ENCODE results near the gene SRRM4. TPM values are rescaled to one million over a fixed set of nuclear protein-coding genes. Genes with fewer than 3 reads are reported as not detected.
A peak's percentile ranks its signal among the peaks of the same experiment; 100 is the strongest.
"Not testable (repeated sequence)": the region's sequence is repeated elsewhere in the genome, so short reads cannot be mapped to it uniquely, and the experiment has no call there.

Gene SRRM4
- total RNA-seq, 2 experiments from 2014 or later = not detected

DNA sequence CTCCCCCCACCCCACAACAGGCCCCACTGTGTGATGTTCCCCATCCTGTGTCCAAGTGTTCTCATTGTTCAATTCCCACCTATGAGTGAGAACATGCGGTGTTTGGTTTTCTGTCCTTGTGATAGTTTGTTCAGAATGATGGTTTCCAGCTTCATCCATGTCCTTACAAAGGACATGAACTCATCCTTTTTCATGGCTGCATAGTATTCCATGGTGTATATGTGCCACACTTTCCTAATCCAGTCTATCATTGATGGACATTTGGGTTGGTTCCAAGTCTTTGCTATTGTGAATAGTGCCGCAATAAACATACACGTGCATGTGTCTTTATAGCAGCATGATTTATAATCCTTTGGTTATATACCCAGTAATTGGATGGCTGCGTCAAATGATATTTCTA lies 123.6 kb downstream of the SRRM4 start:
- H3K36me3 Mint-ChIP-seq (ENCODE audit: low read depth); H3K4me3 Mint-ChIP-seq; ATAC-seq; H3K4me1 Mint-ChIP-seq; POLR2A ChIA-PET; CTCF ChIA-PET; H3K9me3 Mint-ChIP-seq (ENCODE audit: low read depth); H3K27ac Mint-ChIP-seq; H3K27me3 Mint-ChIP-seq; intact Hi-C loops (cut with DNase I, micrococcal nuclease); DNase-seq: not testable (repeated sequence)

DNA sequence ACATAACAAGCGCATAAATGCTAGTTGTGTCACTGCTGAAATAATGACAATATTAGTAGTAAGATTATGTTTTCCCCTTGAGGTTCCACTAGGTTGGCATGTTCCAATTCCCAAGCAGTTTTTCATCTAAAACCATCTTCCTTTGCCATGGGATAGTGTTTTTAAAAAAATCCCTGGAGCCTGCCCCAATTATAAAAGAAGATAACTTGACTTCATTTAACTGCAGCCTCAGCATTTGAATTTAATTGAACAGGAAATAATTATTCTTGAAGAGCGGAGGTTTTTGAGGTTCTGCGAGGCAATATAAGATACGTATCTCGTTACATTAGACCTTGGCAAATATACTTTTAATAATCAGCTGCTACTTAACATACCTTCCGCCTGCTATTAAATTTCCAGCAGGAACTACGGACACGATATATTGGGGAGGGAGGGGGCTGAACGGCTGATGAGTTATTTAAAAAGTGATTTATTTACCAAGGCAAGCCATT lies 132.2 kb downstream of the SRRM4 start:
- ChIA-PET CTCF (interaction anchor here (0.7 to 2.0 kb wide), 3 partner anchors 11 to 299 kb away, joined by 3 to 4 read pairs (median 3); no protein-coding TSS in a partner anchor), POLR2A (interaction anchor here (0.6 kb wide), 1 partner anchor 269 kb away, joined by 3 read pairs; no protein-coding TSS in a partner anchor)
- no peaks in the 10 kb centered on the region for H3K36me3 Mint-ChIP-seq (ENCODE audit: low read depth)
- peaks cover 4% of the 10 kb centered on the region for H3K9me3 Mint-ChIP-seq (ENCODE audit: low read depth)
- no peak for ATAC-seq
- H3K4me3 Mint-ChIP-seq = no peak overlapping the region
- no peak for DNase-seq
- H3K27ac Mint-ChIP-seq = no peak overlapping the region
- H3K4me1 Mint-ChIP-seq = no peaks in the 10 kb centered on the region
- intact Hi-C loops (cut with DNase I, micrococcal nuclease) = no loop called here
- H3K27me3 Mint-ChIP-seq = peaks cover 7% of the 10 kb centered on the region

DNA sequence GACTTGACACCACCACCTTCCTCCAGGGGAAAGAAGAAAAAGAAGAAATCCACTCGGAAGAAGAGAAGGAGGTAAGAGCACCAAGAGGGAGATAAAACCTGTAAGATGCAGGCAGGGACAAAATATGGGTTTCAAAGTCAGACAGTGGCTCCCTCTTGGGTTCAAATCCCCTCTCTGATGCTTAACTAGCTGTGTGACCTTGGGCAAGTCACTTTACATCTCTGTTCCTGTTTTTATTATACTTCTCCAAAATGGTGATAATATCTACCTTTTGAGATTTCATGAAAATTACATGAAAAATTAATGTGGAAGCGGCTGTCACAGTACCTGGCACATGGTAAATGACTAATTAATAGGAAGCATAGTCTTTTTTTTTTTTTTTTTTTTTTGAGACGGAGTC lies 133.0 kb downstream of the SRRM4 start:
- intact Hi-C loops (cut with DNase I, micrococcal nuclease) = loop anchor here in 1 of 2 experiments (2.0 kb wide), 1 partner anchor 299 kb away; no protein-coding TSS in a partner anchor
- Mint-ChIP-seq H3K27me3 (peaks cover 7% of the 10 kb centered on the region), H3K36me3 (ENCODE audit: low read depth) (no peaks in the 10 kb centered on the region), H3K9me3 (ENCODE audit: low read depth) (peaks cover 2% of the 10 kb centered on the region), H3K27ac (no peak overlapping the region), H3K4me1 (no peaks in the 10 kb centered on the region), H3K4me3 (no peak overlapping the region)
- no peak for ATAC-seq
- ChIA-PET POLR2A (no interaction called here), CTCF (interaction anchor here (0.8 to 2.0 kb wide), 2 partner anchors 10 to 299 kb away, joined by 3 to 4 read pairs; no protein-coding TSS in a partner anchor)
- no peak for DNase-seq

DNA sequence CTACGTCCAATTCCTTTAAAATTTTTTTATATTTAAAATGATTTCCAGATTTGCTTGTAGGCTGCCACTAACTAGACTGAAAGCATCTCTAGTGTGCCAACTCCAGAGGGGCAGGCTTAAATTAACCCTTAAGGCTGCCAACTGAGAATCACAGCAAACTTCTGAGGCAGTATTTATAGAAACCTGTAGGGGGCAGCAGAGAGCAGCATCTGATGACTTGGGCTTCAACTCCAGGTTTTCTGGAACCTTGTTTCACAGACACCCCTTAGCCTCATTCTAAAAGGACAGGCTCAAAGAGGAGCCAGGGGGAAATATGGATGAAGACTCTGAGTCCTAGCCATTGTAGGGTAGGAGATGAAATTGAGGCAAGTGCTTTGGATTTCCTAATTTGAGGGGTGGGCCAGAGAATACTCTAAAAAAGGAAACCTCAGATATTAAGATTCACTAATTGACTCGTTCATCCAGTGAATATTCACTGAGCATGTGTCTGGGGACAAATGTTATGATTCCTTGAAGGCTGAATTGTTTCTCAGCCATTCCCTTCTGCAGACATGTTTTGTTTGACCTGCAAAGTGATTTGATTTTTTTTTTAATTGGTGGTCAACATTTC lies 134.1 kb downstream of the SRRM4 start:
- intact Hi-C loops (cut with DNase I, micrococcal nuclease) = loop anchor here (1.0 to 2.0 kb wide), 2 partner anchors 297 to 298 kb away; no protein-coding TSS in a partner anchor
- CTCF ChIA-PET = interaction anchor here (0.6 kb wide), 1 partner anchor 298 kb away, joined by 3 read pairs; no protein-coding TSS in a partner anchor

DNA sequence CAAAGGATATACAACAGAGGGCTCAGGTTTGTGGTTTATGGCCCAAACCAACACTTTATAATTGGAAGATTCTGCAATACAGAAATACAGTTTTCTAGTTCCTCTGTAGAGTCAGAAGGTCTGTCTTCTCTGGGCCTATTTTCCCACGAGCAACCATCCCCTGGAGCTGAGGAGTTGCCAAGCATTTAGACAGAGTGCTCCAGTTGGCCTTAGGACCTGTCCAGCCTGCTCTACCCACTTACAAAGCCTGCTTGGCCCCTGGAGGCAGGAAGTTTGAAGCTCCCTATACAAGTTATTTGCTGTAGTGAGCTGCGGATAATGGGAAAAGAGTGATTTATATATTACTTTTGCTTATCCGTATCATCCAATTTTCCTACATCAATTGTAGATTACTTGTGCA lies 136.6 kb downstream of the SRRM4 start:
- ATAC-seq (no peak), DNase-seq (no peak)
- ChIA-PET POLR2A (no interaction called here), CTCF (interaction anchor here (0.6 kb wide), 1 partner anchor 89 kb away, joined by 3 read pairs; no protein-coding TSS in a partner anchor)
- H3K4me3 Mint-ChIP-seq = no peak overlapping the region
- intact Hi-C loops (cut with DNase I, micrococcal nuclease) = no loop called here
- H3K9me3 Mint-ChIP-seq (ENCODE audit: low read depth) = no peaks in the 10 kb centered on the region
- H3K27me3 Mint-ChIP-seq = peaks cover 4% of the 10 kb centered on the region
- no peaks in the 10 kb centered on the region for H3K4me1 Mint-ChIP-seq
- no peak overlapping the region for H3K27ac Mint-ChIP-seq
- no peaks in the 10 kb centered on the region for H3K36me3 Mint-ChIP-seq (ENCODE audit: low read depth)

More for the DNA sequence above, 134.1 kb downstream of the SRRM4 start:
- Mint-ChIP-seq H3K27me3 (peaks cover 7% of the 10 kb centered on the region), H3K9me3 (ENCODE audit: low read depth) (no peaks in the 10 kb centered on the region), H3K27ac (no peak overlapping the region), H3K4me1 (no peaks in the 10 kb centered on the region), H3K36me3 (ENCODE audit: low read depth) (no peaks in the 10 kb centered on the region), H3K4me3 (no peak overlapping the region)
- DNase-seq (peak; percentile 43), ATAC-seq (no peak)
- POLR2A ChIA-PET = no interaction called here

DNA sequence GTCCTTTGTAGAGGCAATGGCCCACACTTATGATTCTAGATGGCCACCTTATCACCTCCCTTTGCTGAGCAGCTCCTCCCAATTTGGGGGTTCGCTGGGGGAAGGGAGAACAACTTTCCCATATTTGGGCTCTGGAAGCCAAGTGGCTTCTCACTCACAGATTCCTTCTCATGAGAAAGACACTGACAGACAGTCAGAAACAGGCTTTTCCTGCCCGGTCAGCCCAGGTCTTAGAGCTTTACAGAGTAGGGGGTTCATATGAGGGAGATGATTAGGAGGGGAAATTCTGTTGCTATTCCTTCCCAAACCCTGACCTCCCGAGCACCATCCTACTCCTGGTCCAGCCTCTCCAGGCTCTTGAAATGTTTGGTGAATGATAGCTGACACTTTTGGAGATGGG lies 137.3 kb downstream of the SRRM4 start:
- DNase-seq (no peak), ATAC-seq (no peak)
- Mint-ChIP-seq H3K27ac (no peak overlapping the region), H3K36me3 (ENCODE audit: low read depth) (no peaks in the 10 kb centered on the region), H3K4me1 (no peaks in the 10 kb centered on the region), H3K27me3 (peaks cover 4% of the 10 kb centered on the region), H3K9me3 (ENCODE audit: low read depth) (no peaks in the 10 kb centered on the region), H3K4me3 (no peak overlapping the region)
- intact Hi-C loops (cut with DNase I, micrococcal nuclease) = no loop called here
- ChIA-PET POLR2A (no interaction called here), CTCF (interaction anchor here (0.6 kb wide), 1 partner anchor 88 kb away, joined by 3 read pairs; no protein-coding TSS in a partner anchor)

DNA sequence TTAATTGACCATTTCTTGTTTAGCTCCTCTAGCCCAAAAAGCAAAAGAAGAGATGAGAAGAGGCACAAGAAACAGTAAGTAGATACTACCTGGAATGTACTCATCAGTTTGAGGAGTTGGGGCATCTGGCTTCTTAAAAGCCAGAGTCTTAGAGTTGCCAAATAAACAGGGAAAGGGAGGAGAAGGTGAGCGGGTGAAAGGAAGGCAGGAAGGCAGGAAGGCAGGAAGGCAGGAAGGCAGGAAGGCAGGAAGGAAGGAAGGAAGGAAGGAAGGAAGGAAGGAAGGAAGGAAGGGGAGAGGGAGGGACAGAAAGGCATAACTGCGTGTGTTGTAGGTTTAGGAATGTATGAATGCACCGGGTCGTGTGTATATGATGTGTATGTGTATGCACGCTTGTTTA lies 140.7 kb downstream of the SRRM4 start:
- Mint-ChIP-seq H3K4me1 (no peaks in the 10 kb centered on the region), H3K36me3 (ENCODE audit: low read depth) (no peaks in the 10 kb centered on the region), H3K4me3 (no peak overlapping the region), H3K9me3 (ENCODE audit: low read depth) (no peaks in the 10 kb centered on the region), H3K27me3 (peaks cover 4% of the 10 kb centered on the region), H3K27ac (no peak overlapping the region)
- intact Hi-C loops (cut with DNase I, micrococcal nuclease) = no loop called here
- POLR2A ChIA-PET = no interaction called here
- CTCF ChIA-PET = interaction anchor here (0.7 kb wide), 1 partner anchor 172 kb away, joined by 3 read pairs; no protein-coding TSS in a partner anchor
- no peak for ATAC-seq
- DNase-seq = no peak

DNA sequence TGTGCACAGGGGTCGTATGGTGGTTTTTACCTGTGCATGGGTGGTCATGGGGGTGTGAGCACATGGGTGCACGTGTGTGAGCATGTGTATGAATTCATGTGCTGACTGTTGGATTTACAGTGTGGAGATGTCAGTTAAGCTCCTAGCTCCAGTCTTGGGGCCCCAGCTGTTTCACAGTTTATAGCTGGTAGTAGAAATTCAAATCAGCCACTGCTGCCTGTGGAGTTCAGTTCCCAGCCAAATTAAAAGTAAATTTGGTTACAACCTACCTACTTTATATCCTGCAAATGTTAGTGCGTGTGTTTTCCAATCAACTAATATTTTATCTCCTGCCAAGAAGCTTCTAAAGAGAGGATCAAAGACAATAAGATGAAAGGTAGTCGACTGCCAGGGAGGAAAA lies 141.4 kb downstream of the SRRM4 start:
- CTCF ChIA-PET = interaction anchor here (0.6 kb wide), 1 partner anchor 495 kb away, joined by 3 read pairs; no protein-coding TSS in a partner anchor
- H3K4me3 Mint-ChIP-seq = no peak overlapping the region
- H3K9me3 Mint-ChIP-seq (ENCODE audit: low read depth) = no peaks in the 10 kb centered on the region
- H3K27ac Mint-ChIP-seq = no peak overlapping the region
- no peaks in the 10 kb centered on the region for H3K36me3 Mint-ChIP-seq (ENCODE audit: low read depth)
- POLR2A ChIA-PET = no interaction called here
- no peaks in the 10 kb centered on the region for H3K4me1 Mint-ChIP-seq
- DNase-seq (no peak), ATAC-seq (no peak)
- peaks cover 2% of the 10 kb centered on the region for H3K27me3 Mint-ChIP-seq
- intact Hi-C loops (cut with DNase I, micrococcal nuclease) = no loop called here

DNA sequence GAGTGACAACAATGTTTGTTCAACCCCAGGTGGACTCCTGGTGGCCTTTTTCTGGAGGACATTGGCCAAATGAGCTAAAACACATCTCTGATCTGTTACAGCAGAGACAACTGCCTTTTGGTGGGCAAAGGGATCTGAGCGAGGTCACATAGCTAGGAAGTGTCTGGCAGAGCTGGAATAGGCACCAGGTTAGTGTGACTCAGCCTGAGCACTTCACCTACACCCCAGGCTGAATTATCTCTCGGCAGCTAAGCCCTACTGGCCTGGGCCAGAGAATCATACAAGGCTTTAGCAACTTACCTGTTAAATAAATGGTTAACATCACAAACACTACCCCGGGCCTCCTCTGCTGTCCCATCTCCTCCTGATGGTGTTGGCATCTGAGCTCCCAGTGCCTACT lies 147.2 kb downstream of the SRRM4 start:
- Mint-ChIP-seq H3K4me3 (no peak overlapping the region), H3K9me3 (ENCODE audit: low read depth) (peaks cover 9% of the 10 kb centered on the region), H3K27me3 (peaks cover 2% of the 10 kb centered on the region), H3K4me1 (no peaks in the 10 kb centered on the region), H3K27ac (no peak overlapping the region), H3K36me3 (ENCODE audit: low read depth) (no peaks in the 10 kb centered on the region)
- ATAC-seq (no peak), DNase-seq (no peak)
- POLR2A ChIA-PET = no interaction called here
- intact Hi-C loops (cut with DNase I, micrococcal nuclease) = no loop called here
- CTCF ChIA-PET = interaction anchor here (1.0 kb wide), 1 partner anchor 23 kb away, joined by 3 read pairs; no protein-coding TSS in a partner anchor

DNA sequence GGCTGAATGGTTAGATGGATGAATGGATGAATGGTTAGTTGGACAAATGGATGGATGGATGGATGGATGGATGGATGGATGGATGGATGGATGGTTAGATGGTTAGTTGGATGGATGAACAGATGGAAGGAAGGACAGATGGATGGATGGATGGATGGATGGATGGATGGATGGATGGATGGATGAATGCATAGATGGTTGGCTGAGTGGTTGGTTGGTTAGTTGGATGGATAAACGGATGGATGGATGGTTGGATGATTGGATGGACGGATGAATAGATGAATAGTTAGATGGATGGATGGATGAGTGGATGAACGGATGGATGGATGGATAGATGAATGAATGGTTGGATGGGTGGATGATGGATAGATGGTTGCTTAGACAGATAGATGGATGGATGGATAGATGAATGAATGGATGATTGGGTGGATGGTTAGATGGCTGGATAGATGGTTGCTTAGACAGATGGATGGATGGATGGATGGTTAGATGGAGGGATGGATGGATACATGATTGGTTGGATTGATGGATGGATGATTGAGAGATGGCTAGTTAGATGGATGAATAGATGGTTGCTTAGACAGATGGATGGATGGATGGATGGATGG lies 148.6 kb downstream of the SRRM4 start:
- no peak overlapping the region for H3K4me3 Mint-ChIP-seq
- intact Hi-C loops (cut with DNase I, micrococcal nuclease) = no loop called here
- no peaks in the 10 kb centered on the region for H3K36me3 Mint-ChIP-seq (ENCODE audit: low read depth)
- peaks cover 2% of the 10 kb centered on the region for H3K27me3 Mint-ChIP-seq
- no peak for ATAC-seq
- peaks cover 11% of the 10 kb centered on the region for H3K9me3 Mint-ChIP-seq (ENCODE audit: low read depth)
- ChIA-PET POLR2A (no interaction called here), CTCF (no interaction called here)
- H3K4me1 Mint-ChIP-seq = no peaks in the 10 kb centered on the region
- DNase-seq = no peak
- no peak overlapping the region for H3K27ac Mint-ChIP-seq

DNA sequence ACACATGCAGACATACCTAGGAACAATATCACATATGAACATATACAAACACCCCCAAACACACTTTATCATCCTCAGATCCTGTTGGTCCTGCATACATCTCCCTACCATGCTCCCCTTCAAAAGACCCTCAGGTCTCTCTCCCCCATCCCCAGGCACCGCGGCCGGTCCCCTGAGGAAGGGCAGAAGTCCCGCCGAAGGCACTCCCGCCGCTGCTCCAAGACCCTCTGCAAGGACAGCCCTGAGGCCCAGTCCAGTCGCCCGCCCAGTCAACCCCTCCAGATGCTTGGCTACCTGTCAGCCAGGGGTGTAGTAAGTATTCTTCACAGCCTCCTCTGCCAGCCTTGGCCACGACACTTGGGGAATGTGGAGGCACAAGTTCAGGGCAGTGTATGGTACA lies 149.2 kb downstream of the SRRM4 start:
- Mint-ChIP-seq H3K36me3 (ENCODE audit: low read depth) (no peaks in the 10 kb centered on the region), H3K4me3 (no peak overlapping the region), H3K9me3 (ENCODE audit: low read depth) (peaks cover 11% of the 10 kb centered on the region), H3K27me3 (peaks cover 2% of the 10 kb centered on the region), H3K27ac (no peak overlapping the region), H3K4me1 (no peaks in the 10 kb centered on the region)
- CTCF ChIA-PET = no interaction called here
- DNase-seq (no peak), ATAC-seq (no peak)
- intact Hi-C loops (cut with DNase I, micrococcal nuclease) = no loop called here
- POLR2A ChIA-PET = no interaction called here

Data from activated CD4-positive, alpha-beta T cell treated with anti-CD3 and anti-CD28 coated beads for 36 hours (primary cell).